Osteocyte (in vitro differentiated cells): ENCODE measurements around the gene SPATC1L. TPM values are rescaled to one million over a fixed set of nuclear protein-coding genes. Genes with fewer than 3 reads are reported as not detected.

Experiments used
- DNase-seq: peaks from one replicate; pipeline ENCODE4 v3.0.0; 2021; ENCODE audit warnings: mixed read lengths; ENCODE audit not compliant: unreplicated experiment; ENCODE audit errors: extremely low spot score
- H3K27ac Mint-ChIP-seq: one replicate; pipeline ENCODE4 v1.8.0; 2021; ENCODE audit warnings: mild to moderate bottlenecking, mixed read lengths; ENCODE audit not compliant: unreplicated experiment
- H3K27me3 Mint-ChIP-seq: one replicate; pipeline ENCODE4 v1.8.0; 2021; ENCODE audit warnings: mixed read lengths; ENCODE audit not compliant: unreplicated experiment
- H3K36me3 Mint-ChIP-seq: one replicate; pipeline ENCODE4 v1.8.0; 2021; ENCODE audit warnings: mixed read lengths; ENCODE audit not compliant: unreplicated experiment
- H3K4me1 Mint-ChIP-seq: one replicate; pipeline ENCODE4 v1.8.0; 2021; ENCODE audit warnings: mixed read lengths; ENCODE audit not compliant: unreplicated experiment
- H3K4me3 Mint-ChIP-seq: one replicate; pipeline ENCODE4 v1.8.0; 2021; ENCODE audit warnings: mild to moderate bottlenecking, moderate library complexity, mixed read lengths; ENCODE audit not compliant: unreplicated experiment
- H3K9me3 Mint-ChIP-seq: one replicate; pipeline ENCODE4 v1.8.0; 2021; ENCODE audit warnings: mixed read lengths; ENCODE audit not compliant: unreplicated experiment
- CTCF ChIP-seq: fragments of 200-600 bp; sonication (generic); IDR thresholded peaks from 2 replicates; pipeline ENCODE4 v1.5.0; 2021; ENCODE audit warnings: antibody characterized with exemption, mild to moderate bottlenecking, moderate library complexity
- total RNA-seq: library from RNA; stranded (reverse); gene quantifications from 2 replicates; pipeline ENCODE4 v1.2.1, GENCODE V29; 2021

Gene SPATC1L
- total RNA-seq, 1 donor from 2014 or later: 18.9 TPM

DNA sequence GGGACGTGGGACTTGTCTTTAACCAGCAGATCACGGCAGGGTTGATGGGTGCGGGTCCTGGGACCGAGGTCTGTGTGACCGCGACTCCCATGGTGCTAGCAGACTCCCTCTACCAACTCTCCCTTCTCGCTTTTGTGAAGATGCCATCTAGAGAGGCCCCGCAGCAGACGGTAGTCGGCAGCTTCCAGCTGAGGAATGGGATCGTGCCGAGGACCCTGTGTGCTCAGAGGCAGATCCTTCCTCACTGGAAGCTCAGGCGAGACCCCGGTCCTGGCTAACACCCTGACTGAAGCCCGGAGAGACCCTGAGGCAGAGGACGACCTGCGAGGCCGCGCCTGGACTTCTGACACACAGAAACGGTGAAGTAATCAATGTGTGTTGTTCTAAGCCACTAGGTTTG lies 12.5 kb upstream of the SPATC1L start:
- TF ChIP-seq CTCF: no peak
- no peaks in the 10 kb centered on the region for H3K4me1 Mint-ChIP-seq
- no peak overlapping the region for H3K27ac Mint-ChIP-seq
- DNase-seq: peak; percentile 70
- no peak overlapping the region for H3K4me3 Mint-ChIP-seq
- peaks cover 58% of the 10 kb centered on the region for H3K36me3 Mint-ChIP-seq
- H3K27me3 Mint-ChIP-seq: no peaks in the 10 kb centered on the region
- H3K9me3 Mint-ChIP-seq: no peaks in the 10 kb centered on the region

DNA sequence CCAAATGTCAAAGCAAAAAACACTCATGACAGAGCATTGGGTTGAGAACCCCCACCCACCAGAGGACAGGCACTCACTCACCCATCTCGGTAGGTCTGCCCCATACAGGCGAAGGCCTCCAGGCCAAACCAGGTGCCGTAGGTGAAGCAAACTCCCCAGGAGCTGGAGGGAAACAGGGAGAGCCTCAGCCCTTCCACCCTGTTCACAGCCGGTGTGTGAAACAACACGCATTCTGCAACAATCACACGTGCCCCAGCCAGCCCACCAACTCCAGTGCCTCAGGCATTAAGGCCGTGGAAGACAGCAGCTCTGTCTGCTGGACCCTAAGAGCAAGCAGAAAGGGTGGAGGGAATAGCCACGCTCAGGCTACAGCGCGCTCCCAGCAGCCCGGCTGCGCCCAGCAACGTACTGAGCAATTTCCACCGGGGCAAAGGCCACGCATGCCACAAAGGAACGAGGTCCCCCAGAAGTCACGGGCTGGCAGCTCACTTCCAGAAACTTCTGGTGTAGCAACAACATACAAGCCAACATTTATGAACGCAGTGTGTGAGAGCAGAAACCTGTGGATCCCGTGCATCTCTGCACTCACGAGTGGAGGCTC lies 11.4 kb upstream of the SPATC1L start:
- no peaks in the 10 kb centered on the region for H3K27me3 Mint-ChIP-seq
- no peak overlapping the region for H3K27ac Mint-ChIP-seq
- peaks cover 57% of the 10 kb centered on the region for H3K36me3 Mint-ChIP-seq
- DNase-seq: peak; percentile 71
- peaks cover 9% of the 10 kb centered on the region for H3K4me1 Mint-ChIP-seq
- H3K9me3 Mint-ChIP-seq: no peaks in the 10 kb centered on the region
- no peak for TF ChIP-seq CTCF
- no peak overlapping the region for H3K4me3 Mint-ChIP-seq

DNA sequence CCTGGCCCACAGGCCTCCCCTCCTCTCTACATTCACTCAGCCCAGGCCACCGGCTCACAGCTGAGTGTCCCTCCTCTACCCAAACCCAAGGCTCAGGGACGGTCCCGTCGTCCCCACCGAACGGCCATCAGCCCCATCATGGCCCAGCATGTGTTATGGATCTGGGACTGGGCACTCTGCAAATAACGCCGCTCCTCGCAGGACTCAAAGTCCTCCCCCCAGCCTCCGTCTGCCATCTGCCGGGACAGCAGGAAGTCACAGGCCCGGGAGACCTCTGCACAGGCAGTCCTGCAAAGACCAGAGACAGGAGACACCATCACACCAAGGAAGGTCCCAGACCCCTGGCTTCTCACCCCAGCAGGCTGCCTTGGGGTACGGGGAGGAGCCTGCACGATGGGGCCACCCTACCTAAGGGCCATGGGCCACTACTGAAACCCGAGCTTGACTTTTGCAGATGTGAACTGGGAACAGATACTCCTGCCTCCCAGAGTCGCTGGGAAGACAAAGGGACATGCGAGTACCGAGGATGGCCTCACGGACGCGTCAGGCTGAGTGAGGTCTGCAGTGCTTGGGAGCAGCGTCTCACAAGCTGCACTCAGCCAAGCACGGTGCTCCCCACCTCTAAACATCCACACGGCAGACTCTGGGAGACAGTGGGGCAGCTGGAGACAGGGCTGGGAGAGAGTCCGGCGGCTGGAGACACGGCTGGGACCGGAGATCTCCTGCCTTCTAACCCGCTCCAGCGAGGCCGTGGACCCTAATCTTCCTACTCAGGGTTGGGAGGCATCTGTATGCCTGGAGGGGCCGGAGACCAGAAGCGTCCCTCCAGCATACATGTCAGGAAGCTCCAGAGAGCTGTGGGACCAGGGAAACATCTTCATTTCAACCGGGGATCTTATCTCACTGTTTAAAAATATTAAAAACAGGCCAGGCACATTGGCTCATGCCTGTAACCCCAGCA lies 10.4 kb upstream of the SPATC1L start:
- no peak overlapping the region for H3K27ac Mint-ChIP-seq
- H3K4me3 Mint-ChIP-seq: no peak overlapping the region
- H3K36me3 Mint-ChIP-seq: peaks cover 49% of the 10 kb centered on the region
- H3K9me3 Mint-ChIP-seq: no peaks in the 10 kb centered on the region
- H3K4me1 Mint-ChIP-seq: peaks cover 17% of the 10 kb centered on the region
- no peaks in the 10 kb centered on the region for H3K27me3 Mint-ChIP-seq
- no peak for TF ChIP-seq CTCF
- peak; percentile 81 for DNase-seq

GRCh38 chr21:46193829-46194373 lies 9.6 kb upstream of the SPATC1L start:
- Mint-ChIP-seq H3K4me1 (peaks cover 24% of the 10 kb centered on the region), H3K36me3 (peaks cover 42% of the 10 kb centered on the region), H3K9me3 (no peaks in the 10 kb centered on the region), H3K4me3 (no peak overlapping the region), H3K27ac (no peak overlapping the region), H3K27me3 (no peaks in the 10 kb centered on the region)
- no peak for TF ChIP-seq CTCF
- DNase-seq: peak; percentile 60
